Activated naive CD4-positive, alpha-beta T cell treated with anti-CD3 and anti-CD28 coated beads, Interleukin-2, amount 50 U/mL, for 16 hours (primary cell): ENCODE results near the gene PTGIR.
"Not testable (repeated sequence)": the region's sequence is repeated elsewhere in the genome, so short reads cannot be mapped to it uniquely, and the experiment has no call there.

Experiments
- DNase-seq: peaks from one replicate; pipeline ENCODE4 v3.0.0-alpha.2; 2020

The PTGIR gene

DNA sequence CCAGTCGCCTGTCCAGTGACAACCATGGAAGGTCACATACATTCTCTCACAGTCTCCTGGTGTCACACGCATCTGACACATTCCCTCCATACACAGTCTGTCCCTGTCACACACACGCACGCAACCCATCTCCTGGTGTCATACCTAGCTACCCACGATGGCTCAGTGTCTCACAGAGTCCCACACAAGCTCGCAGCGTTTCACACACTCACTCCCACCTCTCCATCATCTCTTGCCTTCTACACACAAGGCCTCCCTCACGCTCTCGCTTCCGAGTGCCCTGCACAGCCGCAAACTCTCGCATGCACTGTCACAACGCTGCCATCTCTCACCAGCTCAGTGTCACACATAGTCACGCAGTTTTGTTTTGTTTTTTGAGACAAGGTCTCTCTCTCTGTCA, 12.3 kb upstream of the PTGIR start:
- no peak for DNase-seq

DNA sequence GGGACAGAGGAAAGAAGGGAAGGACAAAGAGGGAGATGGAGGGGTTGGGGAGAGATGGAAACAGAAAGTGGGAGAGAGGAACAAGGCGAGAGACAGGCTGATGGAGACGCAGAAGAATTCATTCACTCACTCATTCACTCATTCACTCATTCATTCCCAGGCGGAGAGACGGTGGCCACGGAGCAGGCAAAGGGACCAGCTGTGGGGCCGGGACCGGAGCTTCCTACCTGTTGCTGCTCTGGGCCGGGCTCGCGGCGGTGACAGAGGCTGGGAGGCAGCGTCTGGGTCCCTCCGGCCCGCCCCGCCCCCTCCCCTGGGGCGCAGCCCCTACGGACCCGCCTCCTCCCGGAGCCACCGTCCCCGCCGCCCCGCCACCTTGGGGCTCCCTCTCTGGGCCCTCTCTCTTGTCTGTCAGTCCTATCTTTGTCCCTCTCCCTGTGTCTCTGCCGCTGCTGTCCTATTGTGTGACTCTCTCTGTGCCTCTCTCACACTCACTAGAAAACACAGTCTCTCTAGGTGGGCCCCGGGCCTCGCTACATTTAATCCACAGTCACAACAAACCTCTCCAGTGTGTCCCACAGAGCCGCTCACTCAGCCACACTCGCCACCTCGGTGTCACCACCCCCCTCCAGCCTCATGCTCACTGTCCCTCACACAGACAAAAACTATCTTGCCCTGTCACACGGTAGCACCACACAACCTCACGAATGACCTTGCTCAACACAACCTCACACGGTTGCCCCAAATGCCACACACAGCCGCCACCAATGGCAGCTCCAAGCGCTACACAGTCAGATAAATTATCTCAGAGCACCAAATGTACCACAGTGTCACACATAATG, 11.3 kb upstream of the PTGIR start, which contains the start of gene GNG8:
GNG8 (minus strand) TSS at position 283 of the 842 bp plus-strand sequence. CDS start 1,520 bp downstream, outside the sequence.
- no peak for DNase-seq

DNA sequence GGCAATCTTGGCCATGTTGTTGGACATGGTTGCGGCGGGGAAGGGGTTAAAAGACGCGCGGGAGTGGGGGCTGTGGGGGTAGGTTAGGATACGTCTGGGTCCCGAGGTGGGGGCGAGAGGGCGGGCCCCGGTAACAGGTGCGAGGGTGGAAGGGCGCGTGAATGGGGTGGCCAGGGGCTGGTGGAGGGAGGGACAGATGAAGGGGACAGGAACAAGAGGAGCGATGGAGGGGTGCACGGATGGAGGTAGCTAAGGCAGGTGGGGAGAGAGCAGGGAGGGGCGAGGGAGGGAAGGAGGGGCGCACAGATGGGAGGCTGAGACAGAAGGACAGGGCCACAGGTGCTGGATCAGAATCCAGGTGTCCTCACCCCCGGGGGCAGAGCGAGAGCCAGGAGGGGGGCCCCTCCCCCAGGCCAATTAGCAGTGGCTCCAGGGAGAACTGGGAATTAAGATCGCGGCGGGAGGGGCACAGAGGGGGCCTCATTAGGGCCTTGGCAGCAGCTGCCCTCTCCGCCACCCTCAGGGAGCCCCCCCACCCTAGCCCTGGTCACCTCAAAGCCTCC, 9.8 kb upstream of the PTGIR start:
- DNase-seq, result no peak

DNA sequence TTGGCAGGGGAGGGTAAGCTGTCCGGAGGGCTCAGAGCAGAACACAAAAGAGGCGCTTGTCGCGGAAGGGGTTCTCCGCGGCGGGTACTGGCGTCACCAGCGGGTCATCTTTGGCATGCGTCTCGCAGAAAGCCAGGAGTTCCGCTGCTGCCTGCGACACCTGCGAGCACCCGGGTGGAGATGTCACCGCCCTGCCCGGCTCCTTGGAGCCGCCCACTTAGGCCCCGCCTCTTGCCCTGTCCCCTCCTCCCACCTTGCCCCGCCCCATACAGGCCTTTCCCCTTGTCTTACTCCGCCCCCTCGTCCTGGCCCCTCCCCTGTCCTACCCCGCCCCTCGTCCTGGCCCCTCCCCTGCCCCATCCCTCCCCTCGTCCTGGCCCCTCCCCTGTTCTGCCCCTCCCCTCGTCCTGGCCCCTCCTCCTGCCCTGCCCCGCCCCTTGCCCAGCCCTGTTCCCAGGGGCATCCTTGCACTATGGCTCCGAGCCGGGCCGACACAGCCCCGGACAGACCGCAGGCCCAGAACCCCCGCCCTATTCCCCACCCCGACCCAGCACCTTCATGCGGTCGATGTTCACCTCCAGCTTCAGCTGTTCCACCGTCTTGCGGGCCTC, 9.3 kb upstream of the PTGIR start:
- DNase-seq, result peak; percentile 93

DNA sequence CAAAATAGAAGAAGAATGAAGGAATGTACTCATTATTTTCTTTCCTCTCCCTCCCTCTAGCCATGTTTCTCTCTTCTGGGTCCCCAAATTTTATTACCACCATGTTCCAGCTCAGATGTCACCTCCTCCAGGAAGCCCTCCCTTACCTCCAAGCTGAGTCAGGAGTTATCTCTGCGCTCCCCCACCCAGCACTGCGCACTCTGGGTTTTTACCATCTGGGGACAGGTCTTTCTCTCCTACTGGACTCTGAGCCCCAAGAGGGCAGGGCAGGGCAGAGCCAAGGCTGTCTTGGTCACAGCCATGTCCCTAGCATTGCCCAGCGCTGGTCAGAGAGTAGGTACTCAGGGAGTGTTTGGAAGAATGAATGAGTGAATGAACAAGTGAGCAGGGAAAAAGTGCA, 8.2 kb upstream of the PTGIR start:
- no peak for DNase-seq

DNA sequence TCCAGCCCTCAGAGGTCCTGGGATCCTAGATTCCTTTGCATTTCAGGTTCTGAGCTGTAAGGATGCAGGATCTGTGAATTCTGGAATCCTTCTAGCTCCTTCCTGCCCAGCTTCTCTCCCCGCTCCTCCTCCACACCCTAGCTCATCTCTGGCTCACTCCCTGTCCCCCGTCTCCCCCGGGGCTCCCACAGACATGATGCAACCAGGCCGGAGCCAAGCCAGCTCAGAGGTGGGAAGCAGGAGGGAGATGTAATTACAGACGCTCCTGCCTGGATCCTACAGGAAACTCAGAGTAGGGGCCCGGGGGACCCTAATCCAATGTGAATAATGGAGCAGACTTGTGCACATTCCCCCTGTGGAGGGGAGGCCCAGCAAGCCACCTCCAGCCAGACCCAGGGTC, 6.6 kb upstream of the PTGIR start:
- DNase-seq, result no peak

DNA sequence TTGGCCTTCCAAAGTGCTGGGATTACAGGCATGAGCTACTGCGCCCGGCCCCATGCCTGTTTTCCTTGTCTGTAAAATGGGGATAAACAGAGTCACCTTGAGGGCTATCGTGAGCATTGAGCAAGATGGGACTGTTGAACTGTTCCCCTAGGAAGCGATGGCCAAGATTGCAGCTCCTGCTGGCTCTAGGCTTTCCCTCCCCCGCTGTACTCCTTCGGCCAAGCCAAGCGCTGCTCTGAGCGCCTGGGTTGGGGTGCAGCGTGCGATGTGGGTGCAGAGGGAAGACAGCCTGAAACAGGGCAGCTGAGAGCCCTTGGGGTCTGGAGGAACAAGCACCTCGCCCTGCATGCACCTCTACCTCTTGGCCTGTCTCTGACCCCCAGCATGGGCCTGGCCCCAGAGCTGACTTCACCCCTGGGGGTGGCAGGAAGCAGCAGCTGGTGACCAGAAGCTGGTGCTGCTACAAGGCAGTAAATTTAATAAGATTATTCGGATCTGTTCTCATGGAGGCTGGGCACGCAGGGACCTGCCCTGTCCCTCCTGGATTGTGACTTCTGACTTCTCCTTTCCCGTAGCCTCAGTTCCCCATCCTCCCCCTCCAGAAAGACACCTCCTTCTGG, 5.8 kb upstream of the PTGIR start:
- DNase-seq, result no peak

DNA sequence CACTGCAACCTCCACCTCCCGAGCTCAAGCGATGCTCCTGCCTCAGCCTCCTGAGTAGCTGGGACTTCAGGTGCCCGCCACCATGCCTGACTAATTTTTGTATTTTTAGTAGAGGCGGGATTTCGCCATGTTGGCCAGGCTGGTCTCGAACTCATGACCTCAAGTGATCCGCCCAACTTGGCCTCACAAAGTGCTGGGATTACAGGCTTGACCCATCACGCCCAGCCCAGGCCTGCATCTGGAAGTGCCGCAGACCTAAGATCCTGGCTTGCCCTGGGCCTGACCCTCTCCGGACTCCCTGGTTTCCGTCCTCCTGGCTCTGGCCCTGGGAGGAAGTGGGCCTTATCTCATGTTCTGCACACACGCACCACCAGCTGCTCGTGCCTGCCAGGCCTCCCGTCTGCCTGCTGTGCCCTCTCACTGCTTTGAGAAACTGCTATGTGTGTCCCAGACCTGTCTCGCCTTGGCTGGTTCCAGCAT, 4.7 kb upstream of the PTGIR start:
- no peak for DNase-seq

DNA sequence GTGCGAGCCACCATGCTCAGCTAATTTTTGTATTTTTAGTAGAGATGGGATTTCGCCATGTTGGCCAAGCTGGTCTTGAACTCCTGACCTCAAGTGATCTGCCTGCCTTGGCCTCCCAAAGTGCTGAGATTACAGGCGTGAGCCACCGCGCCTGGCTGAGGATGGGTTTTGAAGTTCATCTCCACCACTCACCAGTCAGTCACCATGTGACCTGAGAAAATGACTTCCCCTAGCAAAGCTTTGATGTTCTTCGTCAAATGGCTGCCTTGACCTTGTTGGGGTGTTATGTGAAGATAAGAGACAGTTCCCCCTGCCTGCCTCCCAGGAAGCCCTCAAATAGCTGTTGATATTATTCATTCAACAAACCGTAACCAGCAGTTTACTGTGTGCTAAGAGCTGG, 4.1 kb upstream of the PTGIR start:
- DNase-seq, result not testable (repeated sequence)

DNA sequence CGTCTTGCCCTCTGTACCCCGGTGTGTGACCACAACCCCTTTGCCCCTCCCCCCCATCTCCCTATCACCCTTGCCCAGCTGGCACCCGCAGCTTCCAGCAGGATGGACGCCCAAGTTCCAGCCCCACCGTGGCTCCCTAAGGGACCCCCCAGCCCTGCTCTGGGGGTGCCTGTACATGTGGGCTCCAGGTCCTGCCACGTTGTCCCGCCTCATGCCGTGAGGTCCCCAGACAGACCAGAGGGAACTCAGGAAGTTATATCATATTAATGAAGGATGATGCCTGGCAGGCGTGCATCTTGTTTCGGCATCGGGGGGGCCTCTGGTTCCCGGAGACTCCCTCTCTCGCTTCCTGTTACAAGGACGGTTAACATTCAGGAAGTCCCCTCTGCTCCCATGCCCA, 1.6 kb upstream of the PTGIR start:
- DNase-seq, result no peak

DNA sequence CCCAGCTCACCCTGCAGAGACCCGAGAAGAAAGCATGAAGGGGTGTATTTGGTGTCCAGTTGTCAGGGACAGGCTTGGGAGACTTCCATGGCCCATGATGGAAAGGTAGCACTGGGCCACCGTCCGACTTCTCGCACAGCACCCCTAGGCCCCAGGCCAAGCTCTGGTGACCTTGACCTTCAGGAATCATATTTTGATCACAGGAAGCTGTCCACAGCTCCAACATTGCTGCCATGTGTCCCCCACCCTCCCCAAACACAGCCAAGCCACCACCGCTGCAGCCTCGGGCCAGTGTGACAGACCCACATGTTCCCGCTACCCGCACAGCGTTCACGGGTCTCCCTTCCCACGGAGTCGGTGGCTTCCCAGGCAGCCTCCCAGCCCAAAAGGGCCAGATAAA, 842 bp upstream of the PTGIR start:
- DNase-seq, result no peak

DNA sequence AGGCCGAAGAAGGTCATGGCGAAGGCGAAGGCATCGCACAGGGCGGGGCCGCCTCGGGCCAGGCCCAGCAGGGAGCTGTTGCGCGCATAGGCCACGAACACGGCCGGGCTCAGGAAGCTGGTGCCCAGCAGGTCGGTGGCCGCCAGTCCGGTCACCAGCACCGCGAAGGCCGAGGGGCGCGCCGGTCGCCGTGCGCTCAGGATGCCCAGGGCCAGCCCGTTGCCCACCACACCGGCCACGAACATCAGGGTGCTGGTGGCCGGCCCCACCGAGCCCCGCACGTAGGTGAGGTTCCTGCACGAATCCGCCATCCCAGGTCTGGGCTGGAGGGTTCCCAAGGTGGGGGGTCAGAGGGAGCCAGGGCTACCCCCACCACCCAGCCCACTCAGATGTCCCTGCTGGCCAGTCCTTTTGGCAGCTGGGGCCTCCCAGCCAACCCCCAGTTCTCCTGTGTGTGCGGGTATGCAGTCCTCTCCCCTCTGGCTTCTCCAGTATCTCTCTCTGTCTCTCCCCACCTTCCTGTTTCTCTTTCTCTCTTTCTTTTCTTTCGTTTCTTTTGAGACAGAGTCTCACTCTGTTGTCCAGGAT, 880 bp downstream of the PTGIR start:
- DNase-seq, result no peak

DNA sequence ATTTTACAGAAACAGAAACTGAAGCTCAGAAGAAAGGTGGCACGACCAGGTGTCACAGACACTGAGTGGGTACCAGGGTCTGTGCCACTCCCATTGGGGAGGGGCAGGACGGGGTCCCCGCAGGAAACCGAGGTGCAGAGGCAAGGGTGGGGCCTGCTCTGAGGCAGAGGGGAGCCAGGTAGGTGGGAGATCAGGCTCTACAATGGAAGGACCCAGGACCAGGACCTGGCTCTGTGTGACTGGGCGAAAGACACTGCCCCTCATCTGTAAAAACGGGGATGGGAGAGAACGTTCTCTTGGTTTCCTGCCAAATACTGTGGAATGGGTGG, 2.8 kb downstream of the PTGIR start:
- no peak for DNase-seq

DNA sequence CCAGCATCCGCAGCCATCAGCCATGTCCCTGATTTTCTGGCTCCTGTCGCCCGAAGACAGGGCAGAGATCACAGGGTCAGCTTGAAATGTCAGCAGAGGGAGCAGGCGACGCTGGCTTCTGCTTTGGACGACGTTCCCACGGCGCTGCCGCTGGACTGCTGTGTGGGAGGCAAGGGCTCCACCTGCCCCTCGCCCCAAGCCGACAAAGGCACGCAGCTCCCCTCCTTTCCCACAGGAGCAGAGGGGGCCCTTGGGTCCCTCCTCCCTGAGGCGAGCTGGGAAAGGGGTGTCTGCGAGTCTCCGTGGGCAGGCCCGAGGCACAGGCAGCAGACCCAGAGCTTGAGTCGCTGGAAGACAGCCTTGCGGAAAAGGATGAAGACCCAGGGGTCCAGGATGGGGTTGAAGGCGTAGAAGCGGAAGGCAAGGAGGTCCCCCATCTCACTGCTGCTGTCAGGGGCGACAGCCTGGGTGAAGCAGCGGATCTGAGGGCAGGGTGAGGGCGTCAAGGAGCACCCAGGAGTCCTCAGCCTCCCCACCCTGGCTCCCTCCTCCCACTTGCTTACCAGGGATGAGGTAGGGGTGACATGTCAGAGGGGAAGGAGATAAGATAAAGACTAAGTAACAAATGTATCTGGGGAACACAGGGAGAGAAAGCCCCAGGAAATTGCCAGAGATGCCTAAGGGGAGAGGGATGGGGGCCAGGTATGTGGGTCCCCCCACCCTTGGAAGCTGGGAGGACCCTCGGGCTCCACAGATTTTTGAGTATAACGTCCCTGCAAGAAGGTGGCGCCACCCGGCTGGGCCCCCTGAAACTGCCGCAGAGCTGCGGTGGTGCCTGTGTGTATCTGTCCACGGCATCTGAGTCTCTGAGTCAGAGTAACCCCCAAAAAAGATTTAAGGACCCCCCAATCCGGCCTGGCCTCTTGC, 3.4 kb downstream of the PTGIR start:
- DNase-seq, result no peak

DNA sequence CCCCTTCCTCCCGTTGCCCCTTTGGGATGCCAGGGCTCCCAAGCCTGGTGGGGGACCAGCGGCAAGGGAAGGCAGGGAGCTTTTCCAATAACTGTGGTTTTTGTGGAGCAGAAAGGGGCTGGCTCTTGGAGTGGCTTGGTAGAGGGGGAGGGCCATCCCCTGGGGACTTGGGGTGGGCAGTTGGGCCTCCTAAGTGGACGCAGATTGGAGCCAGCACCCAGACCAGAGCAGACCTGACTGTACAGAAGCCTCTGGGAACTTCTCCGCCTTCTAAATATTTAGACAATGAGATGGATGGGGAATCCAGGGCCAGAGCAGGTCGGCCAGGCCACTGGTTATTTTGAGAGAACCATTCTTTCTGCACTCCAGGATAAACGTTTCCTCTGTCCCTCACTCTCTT, 4.2 kb downstream of the PTGIR start:
- DNase-seq, result no peak

DNA sequence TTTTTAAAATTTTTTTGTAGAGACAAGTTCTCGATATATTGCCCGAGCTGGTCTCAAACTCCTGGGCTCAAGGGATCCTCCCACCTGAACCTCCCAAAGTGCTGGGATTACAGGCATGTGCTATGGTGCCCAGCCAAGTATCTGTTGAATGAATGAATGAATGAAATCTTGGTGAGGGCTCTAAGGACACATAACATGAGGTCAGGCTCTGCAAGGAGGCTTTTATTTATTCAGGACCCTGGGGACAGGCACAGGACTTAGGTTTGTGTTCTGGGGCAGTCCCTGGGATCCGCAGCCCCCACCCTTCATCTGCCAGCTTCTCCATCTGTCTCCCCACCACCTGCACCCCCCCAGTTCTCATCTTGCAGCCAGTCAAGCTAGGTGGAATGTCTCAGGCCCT, 4.6 kb downstream of the PTGIR start:
- DNase-seq, result no peak

DNA sequence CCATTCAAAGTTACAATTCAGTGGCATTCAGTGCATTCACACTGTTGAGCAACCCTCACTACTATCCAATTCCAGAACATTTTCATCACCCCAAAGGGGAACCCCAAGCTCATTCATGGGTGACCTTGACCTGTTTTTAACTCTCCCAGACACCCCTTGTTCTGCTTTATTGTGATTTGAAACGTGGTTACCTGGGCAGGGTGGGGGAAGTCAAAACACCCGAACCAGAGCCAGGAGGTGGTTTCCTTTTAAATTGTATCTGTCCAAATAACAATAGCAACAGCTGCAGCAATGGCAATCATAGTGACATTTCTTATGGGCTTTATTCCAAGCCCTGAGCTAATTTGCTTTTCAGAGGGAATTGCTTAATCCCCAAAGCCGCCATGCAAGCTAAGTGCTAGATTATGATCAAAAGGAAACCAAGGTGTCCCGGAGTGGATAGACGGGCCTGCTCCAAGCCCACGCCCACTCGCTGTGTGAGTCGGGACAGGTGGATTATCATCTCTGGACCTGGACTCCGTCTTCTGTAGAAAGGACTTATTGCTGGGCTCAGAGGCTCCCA, 6.1 kb downstream of the PTGIR start:
- no peak for DNase-seq

DNA sequence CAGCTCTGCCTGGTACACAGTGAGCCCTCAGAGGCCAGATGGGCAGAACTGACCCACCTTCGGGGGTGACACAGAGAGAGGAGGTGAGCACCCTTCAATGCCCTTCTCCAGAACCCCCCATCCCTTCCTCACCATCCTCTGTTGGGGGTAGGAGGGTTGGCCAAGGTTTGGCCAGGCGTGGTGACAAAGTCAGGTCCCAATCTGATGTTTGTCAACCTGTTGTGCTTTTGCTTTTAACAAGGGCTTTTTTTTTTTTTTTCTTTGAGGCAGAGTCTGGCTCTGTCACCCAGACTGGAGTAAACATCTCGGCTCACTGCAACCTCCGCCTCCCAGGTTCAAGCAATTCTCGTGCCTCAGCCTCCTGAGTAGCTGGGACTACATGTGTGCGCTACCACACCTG, 7.3 kb downstream of the PTGIR start:
- DNase-seq, result no peak

DNA sequence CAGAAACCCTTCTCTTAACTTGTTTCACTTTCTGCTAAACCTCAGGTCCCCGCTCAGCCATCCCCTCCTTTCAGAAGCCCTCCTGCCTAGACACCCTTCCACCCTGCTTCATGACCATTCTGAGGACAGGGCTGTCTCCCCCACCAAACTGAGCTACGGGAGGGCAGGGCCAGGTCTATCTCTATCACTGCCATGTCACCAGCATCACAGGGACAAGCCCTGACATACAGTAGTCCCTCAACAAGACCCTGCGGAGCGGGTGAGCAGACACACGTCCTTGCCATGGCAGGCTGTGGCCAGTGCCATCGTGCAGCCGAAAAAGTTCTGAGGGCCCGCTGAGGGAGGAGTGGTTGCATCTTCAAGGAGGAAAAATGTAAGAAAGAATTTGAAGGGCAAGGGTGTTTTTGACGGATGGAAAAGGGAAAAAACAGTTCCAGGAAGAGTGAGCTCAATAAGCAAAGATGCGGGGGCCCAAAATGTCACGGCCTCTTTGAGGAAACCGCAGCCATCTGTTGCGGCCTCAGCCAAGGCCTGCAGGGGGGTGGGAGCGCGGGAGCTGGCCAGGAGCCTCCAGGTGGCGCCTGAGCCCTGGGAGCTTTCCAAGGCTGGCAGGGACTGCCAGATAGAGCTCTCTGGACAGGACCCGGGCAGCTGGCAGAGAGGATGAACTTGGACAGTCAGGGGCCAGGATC, 8.1 kb downstream of the PTGIR start:
- peak; percentile 54 for DNase-seq

DNA sequence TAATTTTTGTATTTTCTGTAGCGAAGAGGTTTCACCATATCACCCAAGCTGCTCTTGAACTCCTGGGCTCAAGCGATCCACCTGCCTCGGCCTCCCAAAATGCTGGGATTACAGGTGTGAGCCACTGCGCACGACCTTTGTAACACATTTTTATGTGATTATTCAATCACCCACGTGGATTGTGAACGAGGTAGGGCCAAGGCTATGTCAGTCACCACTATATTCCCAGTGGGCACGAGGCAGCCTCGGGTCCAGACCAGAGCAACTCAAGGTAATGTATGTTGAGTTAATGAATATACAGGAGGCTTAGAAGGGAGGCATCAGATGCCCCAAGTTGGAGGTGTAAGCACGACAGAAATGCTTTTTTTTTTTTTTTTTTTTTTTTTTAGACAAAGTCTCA, 8.9 kb downstream of the PTGIR start:
- no peak for DNase-seq

DNA sequence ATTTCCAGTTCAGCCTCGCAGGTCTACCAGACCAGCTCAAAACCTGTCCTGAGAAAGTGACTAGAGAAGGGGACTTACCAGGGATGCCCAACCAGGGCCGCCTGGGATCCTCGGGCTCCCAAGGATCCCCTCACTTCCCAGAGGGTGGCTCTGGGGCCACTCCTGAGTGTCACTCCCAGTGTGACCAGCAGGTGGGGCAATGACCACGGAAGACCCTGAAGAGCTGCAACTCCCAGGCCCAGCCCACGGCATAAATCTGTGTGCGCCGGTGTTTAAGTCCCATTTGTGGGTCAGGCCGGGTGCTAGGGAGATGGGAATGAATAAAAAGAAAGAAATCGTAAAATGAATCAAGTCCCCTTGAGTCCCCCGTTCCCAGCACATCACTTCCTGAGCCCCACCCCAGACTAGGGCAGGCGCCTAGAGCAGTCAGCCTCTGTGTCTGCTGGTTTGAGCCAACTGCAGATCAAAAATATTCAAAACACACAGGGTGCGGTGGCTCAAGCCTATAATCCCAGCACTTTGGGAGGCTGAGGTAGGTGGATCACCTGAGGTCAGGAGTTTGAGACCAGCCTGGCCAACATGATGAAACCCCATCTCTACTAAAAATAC, 10.7 kb downstream of the PTGIR start:
- DNase-seq, result peak; percentile 83
